ENCODE results near the gene NMT2.

NMT2 gene

DNA sequence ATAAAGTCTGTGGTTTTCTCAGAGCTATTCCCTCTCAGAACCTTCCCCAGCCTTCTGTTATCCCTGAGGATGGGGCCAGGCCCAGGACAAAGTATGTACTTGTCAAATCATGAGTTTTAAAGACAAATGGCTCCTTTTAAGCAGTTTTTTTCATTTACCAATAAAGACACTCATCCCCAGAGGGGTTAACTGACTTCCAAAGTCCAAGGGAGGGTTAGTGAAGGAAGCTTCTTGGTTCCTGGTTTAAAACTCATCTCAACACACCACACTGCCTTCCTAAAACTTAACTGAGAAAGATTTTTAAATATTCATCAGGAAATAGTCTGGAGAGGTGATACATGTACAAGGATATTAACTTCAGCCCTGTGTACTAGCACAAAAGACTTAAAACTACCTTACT is 15.9 kb downstream of the NMT2 start:
- TF ChIP-seq, protein P1, sequence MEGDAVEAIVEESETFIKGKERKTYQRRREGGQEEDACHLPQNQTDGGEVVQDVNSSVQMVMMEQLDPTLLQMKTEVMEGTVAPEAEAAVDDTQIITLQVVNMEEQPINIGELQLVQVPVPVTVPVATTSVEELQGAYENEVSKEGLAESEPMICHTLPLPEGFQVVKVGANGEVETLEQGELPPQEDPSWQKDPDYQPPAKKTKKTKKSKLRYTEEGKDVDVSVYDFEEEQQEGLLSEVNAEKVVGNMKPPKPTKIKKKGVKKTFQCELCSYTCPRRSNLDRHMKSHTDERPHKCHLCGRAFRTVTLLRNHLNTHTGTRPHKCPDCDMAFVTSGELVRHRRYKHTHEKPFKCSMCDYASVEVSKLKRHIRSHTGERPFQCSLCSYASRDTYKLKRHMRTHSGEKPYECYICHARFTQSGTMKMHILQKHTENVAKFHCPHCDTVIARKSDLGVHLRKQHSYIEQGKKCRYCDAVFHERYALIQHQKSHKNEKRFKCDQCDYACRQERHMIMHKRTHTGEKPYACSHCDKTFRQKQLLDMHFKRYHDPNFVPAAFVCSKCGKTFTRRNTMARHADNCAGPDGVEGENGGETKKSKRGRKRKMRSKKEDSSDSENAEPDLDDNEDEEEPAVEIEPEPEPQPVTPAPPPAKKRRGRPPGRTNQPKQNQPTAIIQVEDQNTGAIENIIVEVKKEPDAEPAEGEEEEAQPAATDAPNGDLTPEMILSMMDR (IDR thresholded peaks at IDR 0.05; ENCODE audit: borderline replicate concordance, insufficient read depth, low read depth, low read length), result no peak
- H3K4me3 ChIP-seq (ENCODE audit: low read depth, low read length), result no peak overlapping the region

DNA sequence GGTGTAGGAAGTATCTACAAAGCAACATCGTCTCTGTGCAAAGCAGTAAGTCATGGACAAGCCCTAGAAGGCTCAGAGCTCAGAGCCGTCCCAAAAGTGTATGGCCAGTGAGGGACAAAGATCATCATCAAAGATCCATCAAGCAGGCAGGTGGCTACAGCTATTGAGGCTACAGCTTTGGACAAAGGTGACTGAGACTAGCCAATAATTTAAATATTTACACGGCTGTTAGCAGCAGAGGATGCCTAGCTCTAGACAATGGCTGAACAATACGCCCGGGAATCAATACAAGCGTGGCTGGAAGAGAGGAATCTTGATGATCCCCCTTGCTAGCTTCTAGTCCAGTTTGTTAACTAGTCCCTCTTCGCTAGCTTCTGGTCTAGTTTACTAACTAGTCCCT is 17.9 kb downstream of the NMT2 start:
- TF ChIP-seq, protein P1 (IDR thresholded peaks at IDR 0.05; ENCODE audit: borderline replicate concordance, insufficient read depth, low read depth, low read length), result no peak
- no peak overlapping the region for H3K4me3 ChIP-seq (ENCODE audit: low read depth, low read length)

DNA sequence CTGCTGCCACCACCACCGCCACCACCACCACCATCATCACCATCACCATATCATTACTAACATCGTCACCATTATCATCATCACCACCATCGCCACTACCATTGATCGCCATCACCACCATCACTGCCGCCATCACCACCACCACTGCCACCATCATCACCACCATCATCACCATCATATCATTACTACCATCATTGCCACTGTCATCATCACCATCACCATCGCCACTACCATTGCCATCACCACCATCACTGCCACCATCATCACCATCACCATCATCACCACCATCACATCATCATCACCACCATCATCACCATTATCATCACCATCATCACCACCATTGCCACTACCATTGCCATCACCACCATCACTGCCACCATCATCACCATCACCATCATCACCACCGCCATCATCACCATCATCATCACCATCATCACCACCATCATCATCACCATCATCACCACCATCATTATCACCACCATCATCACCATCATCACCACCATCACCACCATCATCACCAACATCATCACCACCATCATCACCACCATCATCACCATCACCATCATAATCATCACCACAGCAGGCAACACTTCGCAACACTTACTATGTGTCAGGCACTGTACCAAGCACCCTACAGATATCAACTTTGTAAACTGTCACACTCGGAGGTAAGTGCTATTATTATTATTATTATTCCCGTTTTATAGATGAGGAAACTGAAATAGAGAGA is 19.3 kb downstream of the NMT2 start:
- no peak overlapping the region for H3K4me3 ChIP-seq (ENCODE audit: low read depth, low read length)
- TF ChIP-seq, protein P1 (IDR thresholded peaks at IDR 0.05; ENCODE audit: borderline replicate concordance, insufficient read depth, low read depth, low read length), result no peak

DNA sequence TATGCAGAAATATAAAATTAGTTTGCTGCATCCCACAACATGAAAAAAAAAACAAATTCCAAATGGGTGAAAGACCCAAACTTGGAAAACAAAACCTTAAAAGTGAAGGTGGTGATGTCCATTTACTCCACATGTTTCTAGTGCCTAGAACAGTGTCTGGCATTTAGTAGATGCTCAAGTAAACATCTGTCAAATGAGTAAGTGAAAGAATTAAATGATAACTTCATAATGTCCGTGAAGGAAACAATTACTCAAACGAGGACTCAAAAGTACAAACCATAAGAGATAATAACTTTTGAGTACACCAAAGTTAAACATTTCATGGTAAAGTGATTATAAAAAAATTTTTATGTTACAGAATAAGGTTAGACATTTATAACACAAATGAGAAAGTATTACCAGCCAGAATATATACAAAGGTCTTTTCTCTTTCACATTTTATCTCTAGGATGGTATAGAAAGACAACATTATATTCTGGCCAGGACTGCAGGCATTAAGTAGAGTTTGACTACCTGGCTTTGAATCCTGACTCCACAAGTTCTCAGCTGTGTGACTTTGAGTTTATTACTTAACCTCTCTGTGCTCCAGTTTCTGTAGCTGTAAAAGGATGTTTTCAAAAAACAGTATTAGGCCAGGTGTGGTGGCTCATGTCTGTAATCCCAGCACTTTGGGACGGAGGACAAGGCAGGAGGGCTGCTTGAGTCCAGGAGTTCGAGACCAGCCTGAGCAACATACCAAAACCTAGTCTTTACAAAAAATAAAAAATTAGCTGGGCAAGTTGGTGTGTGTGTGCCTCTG is 20.7 kb downstream of the NMT2 start:
- TF ChIP-seq, protein P1 (IDR thresholded peaks at IDR 0.05; ENCODE audit: borderline replicate concordance, insufficient read depth, low read depth, low read length), result no peak
- no peak overlapping the region for H3K4me3 ChIP-seq (ENCODE audit: low read depth, low read length)

DNA sequence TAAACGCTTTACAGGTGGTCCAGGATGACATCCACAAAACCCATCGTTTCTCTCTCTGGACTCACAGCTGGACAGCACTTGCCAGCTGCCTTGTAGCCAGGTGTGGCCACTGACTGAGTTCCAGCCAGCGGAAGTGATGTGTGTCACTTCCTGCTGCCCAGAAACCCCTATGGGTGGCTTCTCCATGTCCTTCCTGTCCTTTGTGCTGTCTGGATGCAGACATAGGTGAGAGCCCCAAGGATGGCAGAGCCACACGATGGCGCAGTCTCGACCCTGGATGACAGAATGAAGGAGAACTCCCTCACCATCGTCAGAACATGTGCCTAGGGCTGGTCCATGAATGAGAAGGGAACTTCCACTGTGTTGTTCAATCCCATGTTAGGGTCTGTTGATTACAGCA is 22.1 kb downstream of the NMT2 start:
- H3K4me3 ChIP-seq (ENCODE audit: low read depth, low read length), result no peak overlapping the region
- TF ChIP-seq, protein P1 (IDR thresholded peaks at IDR 0.05; ENCODE audit: borderline replicate concordance, insufficient read depth, low read depth, low read length), result no peak

DNA sequence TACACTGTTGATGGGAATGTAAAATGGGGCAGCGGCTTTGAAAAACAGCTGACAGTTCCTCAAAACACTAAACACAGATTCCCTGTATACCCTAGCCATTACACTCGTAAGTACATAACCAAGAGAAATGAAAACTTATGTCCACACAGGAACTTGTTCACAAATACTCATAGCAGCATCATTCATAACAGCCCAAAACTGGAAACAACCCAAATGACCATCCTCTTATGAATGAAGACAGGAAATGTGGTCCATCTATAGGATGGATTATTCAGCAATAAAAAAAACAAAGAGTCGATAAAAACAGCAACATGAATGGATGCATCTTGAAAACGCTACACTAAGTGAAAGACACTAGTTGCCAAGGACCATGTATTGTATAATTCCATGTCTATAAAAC is 23.7 kb downstream of the NMT2 start:
- H3K4me3 ChIP-seq (ENCODE audit: low read depth, low read length), result no peak overlapping the region
- TF ChIP-seq, protein P1 (IDR thresholded peaks at IDR 0.05; ENCODE audit: borderline replicate concordance, insufficient read depth, low read depth, low read length), result no peak

Measured in GM12875 (cell line).